ENCODE measurements around the gene DNAH11. TPM values are rescaled to one million over a fixed set of nuclear protein-coding genes. Genes with fewer than 3 reads are reported as not detected.

DNAH11 gene
- total RNA-seq, 1 experiment from 2014 or later, result 1.6 TPM

DNA sequence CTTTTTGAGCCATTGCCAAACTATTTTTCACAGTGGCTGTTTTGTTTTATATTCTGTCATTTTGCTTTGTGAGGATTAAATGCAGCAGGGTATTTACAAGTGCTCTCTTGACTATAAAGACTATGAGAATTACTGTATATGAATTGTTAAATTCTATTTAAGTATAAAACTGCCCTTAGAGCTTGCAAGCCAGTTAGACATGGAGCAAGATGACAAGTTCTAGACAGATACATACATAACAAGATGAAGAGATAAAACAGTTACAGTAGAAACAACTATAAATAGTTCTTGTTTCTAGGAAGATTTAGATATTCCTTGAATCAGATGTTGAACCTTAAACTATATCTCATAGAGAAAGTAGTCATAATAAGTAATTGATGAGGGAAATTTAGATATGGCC, 60.6 kb downstream of the DNAH11 start:
- no peaks in the 10 kb centered on the region for H3K79me2 ChIP-seq (ENCODE audit: low read length)
- H3K9me2 ChIP-seq (replicated peaks; ENCODE audit: low read length), result no peaks in the 10 kb centered on the region
- no peaks in the 10 kb centered on the region for H3K36me3 ChIP-seq (ENCODE audit: low read depth, low read length)
- H3K4me2 ChIP-seq (ENCODE audit: low read length), result no peak overlapping the region
- TF ChIP-seq EZH2phosphoT487 (IDR thresholded peaks at IDR 0.05; ENCODE audit: borderline replicate concordance, low read length) (no peak), EZH2 (IDR thresholded peaks at IDR 0.05; ENCODE audit: low read length, unreplicated experiment) (no peak)
- TF ChIP-seq, protein P1, sequence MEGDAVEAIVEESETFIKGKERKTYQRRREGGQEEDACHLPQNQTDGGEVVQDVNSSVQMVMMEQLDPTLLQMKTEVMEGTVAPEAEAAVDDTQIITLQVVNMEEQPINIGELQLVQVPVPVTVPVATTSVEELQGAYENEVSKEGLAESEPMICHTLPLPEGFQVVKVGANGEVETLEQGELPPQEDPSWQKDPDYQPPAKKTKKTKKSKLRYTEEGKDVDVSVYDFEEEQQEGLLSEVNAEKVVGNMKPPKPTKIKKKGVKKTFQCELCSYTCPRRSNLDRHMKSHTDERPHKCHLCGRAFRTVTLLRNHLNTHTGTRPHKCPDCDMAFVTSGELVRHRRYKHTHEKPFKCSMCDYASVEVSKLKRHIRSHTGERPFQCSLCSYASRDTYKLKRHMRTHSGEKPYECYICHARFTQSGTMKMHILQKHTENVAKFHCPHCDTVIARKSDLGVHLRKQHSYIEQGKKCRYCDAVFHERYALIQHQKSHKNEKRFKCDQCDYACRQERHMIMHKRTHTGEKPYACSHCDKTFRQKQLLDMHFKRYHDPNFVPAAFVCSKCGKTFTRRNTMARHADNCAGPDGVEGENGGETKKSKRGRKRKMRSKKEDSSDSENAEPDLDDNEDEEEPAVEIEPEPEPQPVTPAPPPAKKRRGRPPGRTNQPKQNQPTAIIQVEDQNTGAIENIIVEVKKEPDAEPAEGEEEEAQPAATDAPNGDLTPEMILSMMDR (conservative IDR thresholded peaks at IDR 0.05; ENCODE audit: low read depth, low read length), result no peak
- ChIA-PET CTCF (no interaction called here), POLR2A (ENCODE audit: unreplicated experiment) (no interaction called here)
- no peaks in the 10 kb centered on the region for H3K4me1 ChIP-seq (ENCODE audit: insufficient read depth, low read length)
- H3K4me3 ChIP-seq (ENCODE audit: low read length), result no peak overlapping the region
- no peaks in the 10 kb centered on the region for H3F3A ChIP-seq (ENCODE audit: low read length, unreplicated experiment)
- DNase-seq (no peak), ATAC-seq (no peak)
- intact Hi-C loops (cut with micrococcal nuclease), result no loop called here
- peaks cover 60% of the 10 kb centered on the region for H3K27me3 ChIP-seq (ENCODE audit: low read length)
- H3K9me3 ChIP-seq (ENCODE audit: low read length), result no peaks in the 10 kb centered on the region
- H3K27ac ChIP-seq (ENCODE audit: low read length), result no peak overlapping the region
- no peaks in the 10 kb centered on the region for H4K20me1 ChIP-seq (ENCODE audit: low read length)
- H3K9ac ChIP-seq (ENCODE audit: low read length), result no peak overlapping the region
- no TSS peak for BruUV-seq (replicated peaks)
- H2AFZ ChIP-seq (ENCODE audit: low read length), result no peak overlapping the region

DNA sequence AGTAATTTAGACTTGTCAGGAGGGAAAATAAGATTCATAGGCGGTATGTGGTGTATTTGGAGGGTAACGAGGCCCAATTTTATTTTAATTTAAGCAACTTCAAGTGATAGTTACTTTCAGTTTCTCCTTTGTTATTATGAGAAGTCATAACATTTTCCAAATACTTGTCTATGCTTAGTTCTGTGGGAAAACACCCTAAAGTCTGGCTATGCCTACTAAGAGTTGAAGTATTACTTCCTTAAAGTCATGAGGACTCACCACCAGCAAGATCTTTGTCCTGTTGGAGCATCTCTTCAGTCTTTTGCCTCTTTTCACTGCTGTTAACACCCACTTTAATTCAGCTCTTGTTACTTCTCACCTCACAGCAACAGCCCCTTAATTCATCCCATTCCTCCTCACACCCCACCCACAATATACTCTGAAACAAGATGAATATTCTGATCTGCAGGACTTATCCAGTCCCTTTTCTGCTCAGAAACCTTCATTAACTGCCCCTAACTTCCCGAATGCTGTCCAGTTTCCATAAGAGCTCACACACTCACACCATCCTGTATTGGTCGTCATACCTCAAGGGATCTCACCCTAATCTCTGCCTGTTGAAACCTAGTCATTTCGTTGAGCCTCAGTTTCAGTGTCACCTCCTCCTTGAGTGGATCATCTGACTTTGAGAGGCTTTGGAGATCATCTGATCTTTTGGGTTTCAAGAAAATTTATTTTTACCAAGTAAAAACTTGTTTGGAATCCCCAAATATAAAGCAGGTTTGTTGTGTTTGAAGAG, 61.3 kb downstream of the DNAH11 start:
- no TSS peak for BruUV-seq (replicated peaks)
- Histone ChIP-seq H2AFZ (ENCODE audit: low read length) (no peak overlapping the region), H3K27ac (ENCODE audit: low read length) (no peak overlapping the region), H3K9ac (ENCODE audit: low read length) (no peak overlapping the region), H3K4me1 (ENCODE audit: insufficient read depth, low read length) (no peaks in the 10 kb centered on the region), H3K9me3 (ENCODE audit: low read length) (no peaks in the 10 kb centered on the region), H3K36me3 (ENCODE audit: low read depth, low read length) (no peaks in the 10 kb centered on the region), H3K79me2 (ENCODE audit: low read length) (no peaks in the 10 kb centered on the region), H3K27me3 (ENCODE audit: low read length) (peaks cover 65% of the 10 kb centered on the region), H3F3A (ENCODE audit: low read length, unreplicated experiment) (no peaks in the 10 kb centered on the region), H4K20me1 (ENCODE audit: low read length) (no peaks in the 10 kb centered on the region), H3K4me2 (ENCODE audit: low read length) (no peak overlapping the region), H3K4me3 (ENCODE audit: low read length) (no peak overlapping the region), H3K9me2 (replicated peaks; ENCODE audit: low read length) (no peaks in the 10 kb centered on the region)
- ATAC-seq (no peak), DNase-seq (no peak)
- POLR2A ChIA-PET (ENCODE audit: unreplicated experiment), result no interaction called here
- intact Hi-C loops (cut with micrococcal nuclease), result no loop called here
- CTCF ChIA-PET, result no interaction called here
- TF ChIP-seq EZH2 (IDR thresholded peaks at IDR 0.05; ENCODE audit: low read length, unreplicated experiment) (no peak), EZH2phosphoT487 (IDR thresholded peaks at IDR 0.05; ENCODE audit: borderline replicate concordance, low read length) (no peak)
- TF ChIP-seq, protein P1 (conservative IDR thresholded peaks at IDR 0.05; ENCODE audit: low read depth, low read length), result no peak

DNA sequence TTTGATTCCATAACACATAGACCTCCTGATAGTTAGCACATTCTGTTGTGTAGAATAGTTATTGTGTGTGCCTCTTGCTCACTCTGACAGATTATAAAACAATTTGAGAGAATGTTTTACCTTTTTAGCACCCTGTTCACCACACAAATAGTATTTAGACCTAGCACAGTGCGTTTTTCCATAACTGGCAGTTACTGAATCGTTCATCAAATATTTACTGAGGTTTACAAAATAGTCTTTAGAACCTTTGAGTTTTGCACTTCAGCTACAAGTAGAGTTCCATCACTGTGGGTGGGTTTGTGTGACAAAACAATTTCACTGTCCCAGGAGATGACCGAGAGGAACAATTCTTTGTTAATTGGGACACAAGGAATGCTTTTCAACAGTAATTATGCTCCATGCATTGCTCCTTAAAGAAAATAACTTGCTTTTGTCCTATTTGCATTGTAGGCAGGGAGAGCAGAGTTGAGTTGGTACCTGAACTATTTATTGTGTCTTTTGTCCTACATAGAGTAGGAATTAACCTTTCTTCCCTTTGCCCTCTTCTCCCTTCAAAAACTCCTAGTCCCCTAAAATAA, 62.3 kb downstream of the DNAH11 start:
- H4K20me1 ChIP-seq (ENCODE audit: low read length), result no peaks in the 10 kb centered on the region
- no peak for DNase-seq
- no peaks in the 10 kb centered on the region for H3K9me2 ChIP-seq (replicated peaks; ENCODE audit: low read length)
- BruUV-seq (replicated peaks), result no TSS peak
- no peak for ATAC-seq
- ChIA-PET POLR2A (ENCODE audit: unreplicated experiment) (no interaction called here), CTCF (no interaction called here)
- H3K9ac ChIP-seq (ENCODE audit: low read length), result no peak overlapping the region
- intact Hi-C loops (cut with micrococcal nuclease), result no loop called here
- no peak overlapping the region for H2AFZ ChIP-seq (ENCODE audit: low read length)
- no peak overlapping the region for H3K4me2 ChIP-seq (ENCODE audit: low read length)
- no peak overlapping the region for H3K27ac ChIP-seq (ENCODE audit: low read length)
- H3K4me1 ChIP-seq (ENCODE audit: insufficient read depth, low read length), result no peaks in the 10 kb centered on the region
- H3F3A ChIP-seq (ENCODE audit: low read length, unreplicated experiment), result no peaks in the 10 kb centered on the region
- H3K36me3 ChIP-seq (ENCODE audit: low read depth, low read length), result no peaks in the 10 kb centered on the region
- no peaks in the 10 kb centered on the region for H3K79me2 ChIP-seq (ENCODE audit: low read length)
- peaks cover 64% of the 10 kb centered on the region for H3K27me3 ChIP-seq (ENCODE audit: low read length)
- H3K9me3 ChIP-seq (ENCODE audit: low read length), result no peaks in the 10 kb centered on the region
- no peak overlapping the region for H3K4me3 ChIP-seq (ENCODE audit: low read length)
- TF ChIP-seq EZH2phosphoT487 (IDR thresholded peaks at IDR 0.05; ENCODE audit: borderline replicate concordance, low read length) (no peak), EZH2 (IDR thresholded peaks at IDR 0.05; ENCODE audit: low read length, unreplicated experiment) (no peak)
- TF ChIP-seq, protein P1 (conservative IDR thresholded peaks at IDR 0.05; ENCODE audit: low read depth, low read length), result no peak

Data from PC-3 (cell line).